ENCODE results near the gene APOB. TPM values are rescaled to one million over a fixed set of nuclear protein-coding genes. Genes with fewer than 3 reads are reported as not detected.

Gene APOB
- total and polyA plus RNA-seq, 2 of the 13 experiments (the other 11 are each of a cell fraction or from before 2014, with no cell fraction given) = 1,569 to 2,515 TPM

GRCh38 chr2:20998972-20999905, 44.6 kb downstream of the APOB start (continued):
- TF ChIP-seq ZNF432 (CRISPR knock-in tag; IDR thresholded peaks at IDR 0.05; ENCODE audit: borderline replicate concordance) = peak; percentile 66; the same call in 1 of the 2 replicates
- TF ChIP-seq MED13 (CRISPR knock-in tag; IDR thresholded peaks at IDR 0.05) = peak; percentile 38
- peak; percentile 13; the same call in 1 of the 2 replicates for TF ChIP-seq GFI1 (CRISPR knock-in tag; IDR thresholded peaks at IDR 0.05; ENCODE audit: borderline replicate concordance)
- TF ChIP-seq RBM39 (IDR thresholded peaks at IDR 0.05; ENCODE audit: low read depth, low read length, poor library complexity, severe bottlenecking) = no peak
- peak; percentile 95 for TF ChIP-seq AGO2 (optimal IDR thresholded peaks at IDR 0.05; ENCODE audit: low read depth, low read length)
- no peak for TF ChIP-seq ZNF121 (CRISPR knock-in tag; IDR thresholded peaks at IDR 0.05)
- peak; percentile 91 for TF ChIP-seq POLR2AphosphoS2 (IDR thresholded peaks at IDR 0.05; ENCODE audit: low read depth, low read length)
- peak; percentile 69; the same call in 1 of the 2 replicates for TF ChIP-seq SMYD3 (CRISPR knock-in tag; IDR thresholded peaks at IDR 0.05)
- TF ChIP-seq ELF1 (CRISPR knock-in tag; IDR thresholded peaks at IDR 0.05) = 0 out of 2 replicates have a peak, but pooled peaks have one; percentile 12
- 0 out of 4 replicates have a peak, but pooled peaks of 1 of the 2 experiments have one; percentile 7 for TF ChIP-seq EP300 (IDR thresholded peaks at IDR 0.05; ENCODE audit: low read depth in 2 of 2, low read length in 2 of 2)
- TF ChIP-seq EP300 (CRISPR knock-in tag; IDR thresholded peaks at IDR 0.05; ENCODE audit: borderline replicate concordance) = no peak
- peak; percentile 46; the same call in 1 of the 2 replicates for TF ChIP-seq THRA (CRISPR knock-in tag; IDR thresholded peaks at IDR 0.05; ENCODE audit: borderline replicate concordance)
- 0 out of 2 replicates have a peak, but pooled peaks have one; percentile 46 for TF ChIP-seq ZNF562 (CRISPR knock-in tag; IDR thresholded peaks at IDR 0.05; ENCODE audit: borderline replicate concordance)
- peak; percentile 7; the same call in 1 of the 2 replicates for TF ChIP-seq ESRRA (CRISPR knock-in tag; IDR thresholded peaks at IDR 0.05; ENCODE audit: low read depth)
- TF ChIP-seq TARDBP (CRISPR knock-in tag; IDR thresholded peaks at IDR 0.05) = peak; percentile 95
- peak; percentile 36 for TF ChIP-seq ZNF777 (CRISPR knock-in tag; IDR thresholded peaks at IDR 0.05)
- 0 out of 2 replicates have a peak, but pooled peaks have one; percentile 5 for TF ChIP-seq CSRNP2 (CRISPR knock-in tag; conservative IDR thresholded peaks at IDR 0.05; ENCODE audit: low read depth)
- TF ChIP-seq SAFB2 (CRISPR knock-in tag; IDR thresholded peaks at IDR 0.05; ENCODE audit: borderline replicate concordance, low read depth) = 0 out of 2 replicates have a peak, but pooled peaks have one; percentile 5
- 0 out of 2 replicates have a peak, but pooled peaks have one; percentile 22 for TF ChIP-seq JUND (CRISPR knock-in tag; IDR thresholded peaks at IDR 0.05)
- 0 out of 2 replicates have a peak, but pooled peaks have one; percentile 17 for TF ChIP-seq KLF11 (CRISPR knock-in tag; IDR thresholded peaks at IDR 0.05)
- TF ChIP-seq TFE3 (CRISPR knock-in tag; IDR thresholded peaks at IDR 0.05) = no peak
- peak; percentile 33 for TF ChIP-seq ISL2 (CRISPR knock-in tag; IDR thresholded peaks at IDR 0.05)
- TF ChIP-seq ZBTB34 (CRISPR knock-in tag; IDR thresholded peaks at IDR 0.05) = peak; percentile 55; the same call in 1 of the 2 replicates

All from HepG2 (cell line).